ENCODE results near the gene C14orf132. TPM values are rescaled to one million over a fixed set of nuclear protein-coding genes. Genes with fewer than 3 reads are reported as not detected.

Gene C14orf132
- total and polyA plus RNA-seq, 10 of the 15 experiments (the other 5 are each of a cell fraction or from before 2014, with no cell fraction given): under 0.01 to 1.2 (median 0.03) TPM; not detected in 2

- Histone ChIP-seq H2AFZ (ENCODE audit: control insufficient read depth, low read depth, low read length) (no peak overlapping the region), H3K27me3 (replicated peaks in 1 of 2; ENCODE audit: control insufficient read depth in 2 of 2, insufficient read depth in 2 of 2, low read length in 1 of 2) (peaks cover 2 to 5% of the 10 kb centered on the region in 2 experiments; a peak in 2 of 4 replicates), H4K20me1 (ENCODE audit: control insufficient read depth, insufficient read depth) (no peaks in the 10 kb centered on the region), H3K9ac (ENCODE audit: control insufficient read depth, insufficient read depth, low read length) (no peak overlapping the region), H3K4me3 (no peak overlapping the region), H3K4me1 (ENCODE audit: control insufficient read depth, insufficient read depth, low read length) (no peaks in the 10 kb centered on the region), H3K27ac (ENCODE audit: control insufficient read depth, insufficient read depth) (no peak overlapping the region), H3K79me2 (ENCODE audit: control insufficient read depth, insufficient read depth, low read length) (no peaks in the 10 kb centered on the region), H3K4me2 (ENCODE audit: control insufficient read depth, insufficient read depth) (no peak overlapping the region), H3K9me3 (replicated peaks; ENCODE audit: control insufficient read depth, insufficient read depth, low read length) (no peaks in the 10 kb centered on the region), H3K36me3 (ENCODE audit: control insufficient read depth in 2 of 2, insufficient read depth in 2 of 2, low read length in 1 of 2) (no peaks in the 10 kb centered on the region)
- ChIA-PET POLR2A (no interaction called here), SMC1A (ENCODE audit: uncharacterized antibody, unreplicated experiment) (interaction anchor here (0.8 to 2.4 kb wide), 3 partner anchors 11 to 31 kb away, joined by 3 to 9 read pairs (median 3); no protein-coding TSS in a partner anchor), CTCF (no interaction called here), RAD21 (ENCODE audit: unreplicated experiment) (no interaction called here)
- WGBS (ENCODE audit: insufficient coverage, insufficient replicate concordance, low lambda C conversion rate, missing lambda C conversion rate): 61% methylated on average over 7 of the region's 7 CpGs
- TF ChIP-seq CEBPB (IDR thresholded peaks at IDR 0.05; ENCODE audit: borderline replicate concordance in 1 of 2, low read depth in 2 of 2, low read length in 2 of 2): no peak
- TF ChIP-seq ZNF622 (IDR thresholded peaks at IDR 0.05): no peak
- TF ChIP-seq TBL1XR1 (IDR thresholded peaks at IDR 0.05; ENCODE audit: low read depth, low read length): no peak
- no peak for TF ChIP-seq EGR1 (IDR thresholded peaks at IDR 0.05; ENCODE audit: borderline replicate concordance in 1 of 2, low read depth in 2 of 2, low read length in 2 of 2)
- no peak for TF ChIP-seq STAT3 (IDR thresholded peaks at IDR 0.05; ENCODE audit: low read depth, low read length)
- no peak for TF ChIP-seq SUZ12 (IDR thresholded peaks at IDR 0.05; ENCODE audit: unreplicated experiment)
- no peak for TF ChIP-seq ETV6 (conservative IDR thresholded peaks at IDR 0.05 in 1 of 2, IDR thresholded peaks at IDR 0.05 in 1 of 2; ENCODE audit: borderline replicate concordance in 1 of 2, low read depth in 1 of 2)
- no peak for TF ChIP-seq NR2C1 (IDR thresholded peaks at IDR 0.05)
- TF ChIP-seq ZBTB4 (CRISPR knock-in tag; IDR thresholded peaks at IDR 0.05): no peak
- TF ChIP-seq SMC3 (IDR thresholded peaks at IDR 0.05; ENCODE audit: borderline replicate concordance, low read length): no peak
- no peak for TF ChIP-seq GATAD2B (conservative IDR thresholded peaks at IDR 0.05; ENCODE audit: low read depth)
- intact Hi-C loops (cut with micrococcal nuclease; ENCODE audit: unreplicated experiment): no loop called here
- in situ Hi-C loops (cut with MboI): no loop called here
- BruUV-seq (replicated peaks): no TSS peak
- no peak for FAIRE-seq
- no peak for ATAC-seq
- no peak for DNase-seq (ENCODE audit: low read depth, low spot score)
These were observed 48.9 kb downstream of the C14orf132 start for GRCh38 chr14:96088074-96088473.
